GM12875 (cell line): ENCODE results near the gene STIP1.

Experiments used
- H3K4me3 ChIP-seq: one replicate; pipeline ENCODE4 v1.5.1; 2011; ENCODE audit warnings: low read depth, low read length, control low read depth
- TF ChIP-seq, protein P1 (sequence below): IDR thresholded peaks from 2 replicates; pipeline ENCODE4 v1.5.1; 2011; ENCODE audit warnings: low read depth, mild to moderate bottlenecking, control low read depth, inconsistent platforms, low read length, moderate library complexity, borderline replicate concordance; ENCODE audit not compliant: insufficient read depth

Gene STIP1

DNA sequence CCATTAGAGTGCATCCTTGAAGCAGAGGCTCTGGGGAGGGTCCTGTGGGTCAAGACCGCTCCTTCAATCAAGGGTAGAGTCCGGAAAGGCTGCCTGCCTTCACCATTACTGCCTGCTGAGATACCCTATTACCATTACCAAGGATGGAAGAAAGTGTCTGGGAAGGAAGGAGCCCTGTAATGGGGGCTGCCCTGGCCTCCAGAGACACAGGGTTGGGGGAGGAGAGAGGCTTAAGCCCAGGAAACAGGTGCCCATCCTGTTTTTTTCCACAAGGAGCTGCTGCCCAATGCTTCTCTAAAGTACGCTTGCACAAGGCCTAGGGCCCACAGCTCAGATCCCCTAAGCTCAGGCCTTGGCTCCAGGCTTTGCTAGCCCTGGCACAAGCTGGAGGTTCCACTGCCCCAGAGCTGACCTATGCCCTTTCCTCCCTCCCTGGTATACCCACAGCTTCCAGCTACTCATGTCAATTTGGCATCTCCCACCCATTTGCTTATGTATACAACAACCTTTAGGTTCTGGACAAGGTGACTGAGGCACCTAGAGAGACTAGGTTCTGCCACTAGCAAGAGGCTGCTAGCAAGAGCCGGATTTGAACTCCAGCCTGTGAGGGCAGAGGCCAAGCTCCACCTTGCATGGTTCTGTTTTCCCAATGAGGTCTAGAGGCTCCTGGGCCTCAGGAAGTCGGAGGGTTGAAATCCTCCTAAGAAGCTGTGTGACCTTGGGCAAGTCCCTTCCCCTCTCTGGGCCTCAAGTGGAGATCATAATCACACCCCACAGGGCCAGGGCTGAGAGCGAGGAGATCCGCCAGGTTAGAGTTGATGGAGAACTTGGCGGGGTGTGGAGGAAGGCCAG is 63.8 kb downstream of the STIP1 start:
- TF ChIP-seq, protein P1, sequence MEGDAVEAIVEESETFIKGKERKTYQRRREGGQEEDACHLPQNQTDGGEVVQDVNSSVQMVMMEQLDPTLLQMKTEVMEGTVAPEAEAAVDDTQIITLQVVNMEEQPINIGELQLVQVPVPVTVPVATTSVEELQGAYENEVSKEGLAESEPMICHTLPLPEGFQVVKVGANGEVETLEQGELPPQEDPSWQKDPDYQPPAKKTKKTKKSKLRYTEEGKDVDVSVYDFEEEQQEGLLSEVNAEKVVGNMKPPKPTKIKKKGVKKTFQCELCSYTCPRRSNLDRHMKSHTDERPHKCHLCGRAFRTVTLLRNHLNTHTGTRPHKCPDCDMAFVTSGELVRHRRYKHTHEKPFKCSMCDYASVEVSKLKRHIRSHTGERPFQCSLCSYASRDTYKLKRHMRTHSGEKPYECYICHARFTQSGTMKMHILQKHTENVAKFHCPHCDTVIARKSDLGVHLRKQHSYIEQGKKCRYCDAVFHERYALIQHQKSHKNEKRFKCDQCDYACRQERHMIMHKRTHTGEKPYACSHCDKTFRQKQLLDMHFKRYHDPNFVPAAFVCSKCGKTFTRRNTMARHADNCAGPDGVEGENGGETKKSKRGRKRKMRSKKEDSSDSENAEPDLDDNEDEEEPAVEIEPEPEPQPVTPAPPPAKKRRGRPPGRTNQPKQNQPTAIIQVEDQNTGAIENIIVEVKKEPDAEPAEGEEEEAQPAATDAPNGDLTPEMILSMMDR, result no peak

GRCh38 chr11:64250415-64251015 is 64.5 kb downstream of the STIP1 start:
- TF ChIP-seq, protein P1, result no peak
- peak overlapping the region; percentile 42 for H3K4me3 ChIP-seq

More for the DNA sequence above, 63.8 kb downstream of the STIP1 start:
- H3K4me3 ChIP-seq, result no peak overlapping the region

- peak within 1 kb of the TSS; percentile 77 for H3K4me3 ChIP-seq
These were observed 65.2 kb downstream of the STIP1 start, which contains the start of gene PLCB3 for GRCh38 chr11:64251016-64251752. Gene PLCB3 (plus strand): TSS chr11:64251530. CDS start chr11:64251650, 120 bp downstream.

DNA sequence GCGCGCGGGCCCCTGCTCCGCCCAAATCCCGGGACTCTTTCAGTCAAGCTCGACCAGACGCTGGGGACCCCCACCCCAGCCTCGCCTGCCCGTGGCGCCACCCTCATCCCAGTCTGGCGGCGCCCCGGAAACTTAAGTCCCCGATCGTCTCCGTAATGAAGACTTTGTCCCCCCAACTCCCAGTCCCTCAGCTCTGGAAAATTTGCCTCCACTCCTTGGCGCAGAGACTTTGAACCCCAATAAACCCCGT is 65.7 kb downstream of the STIP1 start:
- TF ChIP-seq, protein P1, result no peak
- peak overlapping the region; percentile 77 for H3K4me3 ChIP-seq

More at GRCh38 chr11:64251016-64251752, 65.2 kb downstream of the STIP1 start, which contains the start of gene PLCB3:
- TF ChIP-seq, protein P1, result peak; percentile 79

- H3K4me3 ChIP-seq, result peak overlapping the region; percentile 77
- TF ChIP-seq, protein P1, result peak; percentile 53
These were observed 66.3 kb downstream of the STIP1 start for GRCh38 chr11:64252003-64252872.

- TF ChIP-seq, protein P1, result no peak
- no peak overlapping the region for H3K4me3 ChIP-seq
These were observed 67.1 kb downstream of the STIP1 start for GRCh38 chr11:64253043-64253442.
